Lung (tissue), 12 donors: ENCODE results near the gene FRMD5. TPM values are rescaled to one million over a fixed set of nuclear protein-coding genes. Genes with fewer than 3 reads are reported as not detected.

Experiments
- ATAC-seq: fragments of 200-7000 bp; cut with Tn5 transposase; one replicate; pipeline ENCODE4 v1.9.1; 2020; ENCODE audit warnings: moderate number of reproducible peaks; ENCODE audit not compliant: insufficient read depth, low FRiP score
- DNase-seq, 3 donors: peaks; one replicate each; pipeline ENCODE4 v3.0.0-alpha.2; 2013 to 2017
- H3K27ac ChIP-seq, 2 donors: one replicate each; pipeline ENCODE4 v1.5.1; 2013; ENCODE audit warnings: mild to moderate bottlenecking in 2 of 2, moderate library complexity in 2 of 2, control low read depth in 1 of 2, inconsistent platforms in 1 of 2, low read depth in 1 of 2, low read length in 1 of 2
- H3K27me3 ChIP-seq, 3 donors: one replicate each; pipeline ENCODE4 v1.5.1; 2013; ENCODE audit warnings: low read length in 2 of 3; ENCODE audit not compliant: control insufficient read depth in 3 of 3, insufficient read depth in 3 of 3
- H3K36me3 ChIP-seq, 4 donors: one replicate each; pipeline ENCODE4 v1.5.1; 2013; ENCODE audit warnings: low read length in 4 of 4, mild to moderate bottlenecking in 1 of 4, moderate library complexity in 1 of 4; ENCODE audit not compliant: control insufficient read depth in 4 of 4, insufficient read depth in 4 of 4
- H3K4me1 ChIP-seq, 5 donors: one replicate each; pipeline ENCODE4 v1.5.1; 2013; ENCODE audit warnings: low read length in 5 of 5, mild to moderate bottlenecking in 2 of 5, moderate library complexity in 1 of 5; ENCODE audit not compliant: control insufficient read depth in 5 of 5, insufficient read depth in 5 of 5
- H3K4me3 ChIP-seq: one replicate; pipeline ENCODE4 v1.5.1; 2013; ENCODE audit warnings: mild to moderate bottlenecking, control low read depth, moderate library complexity
- H3K9ac ChIP-seq, 2 donors: one replicate each; pipeline ENCODE4 v1.5.1; 2013; ENCODE audit warnings: low read length in 2 of 2, control low read depth in 1 of 2; ENCODE audit not compliant: insufficient read depth in 1 of 2
- H3K9me3 ChIP-seq, 4 donors: one replicate each; pipeline ENCODE4 v1.5.1; 2013; ENCODE audit warnings: low read length in 3 of 4, mild to moderate bottlenecking in 1 of 4, moderate library complexity in 1 of 4; ENCODE audit not compliant: control insufficient read depth in 4 of 4, insufficient read depth in 3 of 4
- CTCF ChIP-seq: IDR thresholded peaks from 2 replicates; pipeline ENCODE4 v1.5.1; 2012; ENCODE audit warnings: mild to moderate bottlenecking; ENCODE audit errors: control extremely low read depth, extremely low read depth
- WGBS, 2 donors: extraction: QIAGEN DNeasy Blood & Tissue Kit; methylation state at CpG; one replicate each; pipeline ENCODE4 v1.1.7; 2013; 5-methylcytosine and 5-hydroxymethylcytosine counted together
- polyA plus RNA-seq, 2 donors: library from polyadenylated mRNA; stranded (reverse); fragments of 200-250 nt; gene quantifications; one replicate each; pipeline ENCODE4 v1.2.1, GENCODE V29; 2013
- total RNA-seq, 2 donors: library from RNA; depleted of rRNA in 1 of 2; stranded (reverse); fragments of >200 nt in 1 of 2; gene quantifications; one replicate each; pipeline ENCODE4 v1.2.1, GENCODE V29; 2014 to 2021
- donor health status: control.
- donor health status: control.
- donor health status: Bipolar disorder and iron deficiency.
- donor health status: healthy.
- donor health status: DM: yes; HTN: yes; CAD: no.

FRMD5 gene
- total and polyA plus RNA-seq, 4 donors, result 0.10 to 1.1 (median 0.67) TPM

- Histone ChIP-seq H3K9ac (no peak overlapping the region), H3K27me3 (no peaks in the 10 kb centered on the region), H3K4me3 (no peak overlapping the region), H3K36me3 (no peaks in the 10 kb centered on the region), H3K27ac (no peak overlapping the region), H3K9me3 (no peaks in the 10 kb centered on the region), H3K4me1 (no peaks in the 10 kb centered on the region)
- no peak for TF ChIP-seq CTCF
- WGBS, 2 donors, result 77 to 85% methylated on average over 3 of the region's 3 CpGs
- no peak for DNase-seq
- no peak for ATAC-seq
Observed at GRCh38 chr15:43968551-43968950, 226.5 kb downstream of the FRMD5 start.

GRCh38 chr15:43966646-43967045 is 228.4 kb downstream of the FRMD5 start:
- H3K36me3 ChIP-seq, result no peaks in the 10 kb centered on the region

GRCh38 chr15:43958861-43959330 is 236.2 kb downstream of the FRMD5 start:
- no peak overlapping the region for H3K9ac ChIP-seq
- WGBS, 2 donors, result 58 to 75% methylated on average over 2 of the region's 2 CpGs
- no peaks in the 10 kb centered on the region for H3K27me3 ChIP-seq
- no peak overlapping the region for H3K4me3 ChIP-seq
- H3K27ac ChIP-seq, result peak overlapping the region in 1 of 2 donors; percentile 66
- no peaks in the 10 kb centered on the region for H3K9me3 ChIP-seq
- DNase-seq, result no peak
- no peak for TF ChIP-seq CTCF
- no peak for ATAC-seq
- peaks cover 0 to 15% (median 0%) of the 10 kb centered on the region in 5 donors for H3K4me1 ChIP-seq
- H3K36me3 ChIP-seq, result no peaks in the 10 kb centered on the region

More at GRCh38 chr15:43966646-43967045, 228.4 kb downstream of the FRMD5 start:
- Histone ChIP-seq H3K27me3 (no peaks in the 10 kb centered on the region), H3K4me3 (no peak overlapping the region), H3K9me3 (no peaks in the 10 kb centered on the region), H3K4me1 (no peaks in the 10 kb centered on the region), H3K27ac (no peak overlapping the region), H3K9ac (no peak overlapping the region)
- no peak for TF ChIP-seq CTCF
- DNase-seq, result no peak
- no peak for ATAC-seq

GRCh38 chr15:43957724-43958123 is 237.3 kb downstream of the FRMD5 start:
- no peak overlapping the region for H3K9ac ChIP-seq
- WGBS, 2 donors, result 84 to 94% methylated on average over 1 of the region's 1 CpG
- peaks cover 0 to 15% (median 0%) of the 10 kb centered on the region in 5 donors for H3K4me1 ChIP-seq
- no peaks in the 10 kb centered on the region for H3K36me3 ChIP-seq
- ATAC-seq (no peak), DNase-seq (no peak)
- no peaks in the 10 kb centered on the region for H3K27me3 ChIP-seq
- no peaks in the 10 kb centered on the region for H3K9me3 ChIP-seq
- no peak overlapping the region for H3K4me3 ChIP-seq
- no peak for TF ChIP-seq CTCF
- H3K27ac ChIP-seq, result no peak overlapping the region
